Prostate gland (tissue), 2 donors: ENCODE data around the gene INPP4B. TPM values are rescaled to one million over a fixed set of nuclear protein-coding genes. Genes with fewer than 3 reads are reported as not detected.

ENCODE experiments used
- DNase-seq: peaks from one replicate; pipeline ENCODE4 v3.0.0-alpha.2; 2019; ENCODE audit warnings: low spot score
- H3K27ac ChIP-seq, 2 donors: fragments of 200-600 bp; sonication (generic); 2 replicates each; pipeline ENCODE4 v1.5.1; 2017 to 2019
- H3K27me3 ChIP-seq: fragments of 200-600 bp; sonication (generic); replicated peaks from 2 replicates; pipeline ENCODE4 v1.5.1; 2019; ENCODE audit not compliant: insufficient read depth
- H3K36me3 ChIP-seq, 2 donors: fragments of 200-600 bp; sonication (generic); 1 replicate in 1 of 2; 2 replicates in 1 of 2; pipeline versions ENCODE4 v1.5.1 to v1.8.1; 2017 to 2019
- H3K4me1 ChIP-seq: fragments of 200-600 bp; sonication (generic); replicated peaks from 2 replicates; pipeline ENCODE4 v1.5.1; 2019
- H3K4me3 ChIP-seq, 2 donors: fragments of 200-600 bp; sonication (generic); 2 replicates each; pipeline ENCODE4 v1.5.1; 2017 to 2019
- H3K9me3 ChIP-seq: fragments of 200-600 bp; sonication (generic); 2 replicates; pipeline ENCODE4 v1.5.1; 2017
- CTCF ChIP-seq, 4 experiments: fragments of 200-600 bp in 2 of 4; fragments of 450-650 bp in 2 of 4; sonication (generic) in 2 of 4; IDR thresholded peaks; 1 replicate in 3 of 4; 2 replicates in 1 of 4; pipeline ENCODE4 v1.5.1; 2016 to 2019; ENCODE audit warnings: antibody characterized with exemption in 4 of 4, mild to moderate bottlenecking in 2 of 4, moderate library complexity in 2 of 4
- POLR2A ChIP-seq: fragments of 450-650 bp; IDR thresholded peaks from one replicate; pipeline ENCODE4 v1.6.1; 2016; ENCODE audit warnings: antibody characterized with exemption, mild to moderate bottlenecking
- POLR2AphosphoS5 ChIP-seq: sonication (generic); formaldehyde crosslinking; IDR thresholded peaks from one replicate; pipeline ENCODE4 v1.6.1; 2017; ENCODE audit warnings: antibody characterized with exemption
- WGBS: methylation state at CpG from one replicate; pipeline ENCODE4 v1.1.5; 2018; 5-methylcytosine and 5-hydroxymethylcytosine counted together
- intact Hi-C: fragments of 100-400 bp; cut with DNase I; formaldehyde crosslinking; loops from one replicate; pipeline ENCODE4 v1.14.2; 2022
- total RNA-seq, 2 donors: library from RNA; depleted of rRNA; stranded (reverse); fragments of >200 nt; gene quantifications; one replicate each; pipeline ENCODE4 v1.1.0, GENCODE V29; 2016

The INPP4B gene
- total RNA-seq, 2 donors from 2014 or later: 22.3 to 49.7 TPM

GRCh38 chr4:142030010-142030409, 816.1 kb downstream of the INPP4B start:
- H3K27ac ChIP-seq: no peak overlapping the region
- no peak overlapping the region for H3K4me3 ChIP-seq
- H3K36me3 ChIP-seq: no peaks in the 10 kb centered on the region
- H3K4me1 ChIP-seq: no peaks in the 10 kb centered on the region
- DNase-seq: no peak
- TF ChIP-seq POLR2AphosphoS5 (no peak), CTCF (IDR thresholded peaks at IDR 0.05) (no peak), POLR2A (no peak)
- no peaks in the 10 kb centered on the region for H3K27me3 ChIP-seq
- WGBS: 61% methylated on average over 4 of the region's 4 CpGs
- intact Hi-C loops: no loop called here
- no peaks in the 10 kb centered on the region for H3K9me3 ChIP-seq

GRCh38 chr4:142021761-142022160, 824.3 kb downstream of the INPP4B start:
- H3K36me3 ChIP-seq: no peaks in the 10 kb centered on the region
- WGBS: 88% methylated on average over 2 of the region's 2 CpGs

GRCh38 chr4:142021181-142021580, 824.9 kb downstream of the INPP4B start:
- no peak for DNase-seq
- intact Hi-C loops: no loop called here
- H3K27ac ChIP-seq: no peak overlapping the region
- no peaks in the 10 kb centered on the region for H3K4me1 ChIP-seq
- H3K27me3 ChIP-seq: no peaks in the 10 kb centered on the region
- no peaks in the 10 kb centered on the region for H3K36me3 ChIP-seq
- 94% methylated on average over 1 of the region's 1 CpG for WGBS
- H3K4me3 ChIP-seq: no peak overlapping the region
- TF ChIP-seq CTCF (IDR thresholded peaks at IDR 0.05) (no peak), POLR2A (no peak), POLR2AphosphoS5 (no peak)
- no peaks in the 10 kb centered on the region for H3K9me3 ChIP-seq

More at GRCh38 chr4:142021761-142022160, 824.3 kb downstream of the INPP4B start:
- intact Hi-C loops: no loop called here
- TF ChIP-seq POLR2A (no peak), CTCF (IDR thresholded peaks at IDR 0.05) (no peak), POLR2AphosphoS5 (no peak)
- H3K4me1 ChIP-seq: no peaks in the 10 kb centered on the region
- no peak overlapping the region for H3K27ac ChIP-seq
- H3K9me3 ChIP-seq: no peaks in the 10 kb centered on the region
- DNase-seq: no peak
- H3K27me3 ChIP-seq: no peaks in the 10 kb centered on the region
- no peak overlapping the region for H3K4me3 ChIP-seq

GRCh38 chr4:142016031-142016430, 830.1 kb downstream of the INPP4B start:
- TF ChIP-seq POLR2AphosphoS5 (no peak), POLR2A (no peak), CTCF (IDR thresholded peaks at IDR 0.05) (no peak)
- no peaks in the 10 kb centered on the region for H3K4me1 ChIP-seq
- no peak overlapping the region for H3K27ac ChIP-seq
- H3K27me3 ChIP-seq: no peaks in the 10 kb centered on the region
- no peak for DNase-seq
- H3K9me3 ChIP-seq: no peaks in the 10 kb centered on the region
- H3K4me3 ChIP-seq: no peak overlapping the region
- intact Hi-C loops: no loop called here
- H3K36me3 ChIP-seq: no peaks in the 10 kb centered on the region

GRCh38 chr4:142009751-142010150, 836.4 kb downstream of the INPP4B start:
- no peak for DNase-seq
- Histone ChIP-seq H3K4me3 (no peak overlapping the region), H3K4me1 (no peaks in the 10 kb centered on the region), H3K27me3 (no peaks in the 10 kb centered on the region), H3K9me3 (no peaks in the 10 kb centered on the region), H3K36me3 (no peaks in the 10 kb centered on the region), H3K27ac (no peak overlapping the region)
- TF ChIP-seq POLR2A: no peak
- no peak for TF ChIP-seq CTCF (IDR thresholded peaks at IDR 0.05)
- no peak for TF ChIP-seq POLR2AphosphoS5
- WGBS: 86% methylated on average over 2 of the region's 2 CpGs
- intact Hi-C loops: no loop called here
